ENCODE measurements around the gene CRTC1. TPM values are rescaled to one million over a fixed set of nuclear protein-coding genes. Genes with fewer than 3 reads are reported as not detected.

Gene CRTC1
- total RNA-seq, 4 donors from 2014 or later = 1.8 to 3.6 (median 2.1) TPM

GRCh38 chr19:18831524-18832305, 148.2 kb downstream of the CRTC1 start, which contains the start of gene UPF1:
UPF1 (plus strand) TSS chr19:18831959; CDS start chr19:18832210, 251 bp downstream.
- TF ChIP-seq, protein P1, sequence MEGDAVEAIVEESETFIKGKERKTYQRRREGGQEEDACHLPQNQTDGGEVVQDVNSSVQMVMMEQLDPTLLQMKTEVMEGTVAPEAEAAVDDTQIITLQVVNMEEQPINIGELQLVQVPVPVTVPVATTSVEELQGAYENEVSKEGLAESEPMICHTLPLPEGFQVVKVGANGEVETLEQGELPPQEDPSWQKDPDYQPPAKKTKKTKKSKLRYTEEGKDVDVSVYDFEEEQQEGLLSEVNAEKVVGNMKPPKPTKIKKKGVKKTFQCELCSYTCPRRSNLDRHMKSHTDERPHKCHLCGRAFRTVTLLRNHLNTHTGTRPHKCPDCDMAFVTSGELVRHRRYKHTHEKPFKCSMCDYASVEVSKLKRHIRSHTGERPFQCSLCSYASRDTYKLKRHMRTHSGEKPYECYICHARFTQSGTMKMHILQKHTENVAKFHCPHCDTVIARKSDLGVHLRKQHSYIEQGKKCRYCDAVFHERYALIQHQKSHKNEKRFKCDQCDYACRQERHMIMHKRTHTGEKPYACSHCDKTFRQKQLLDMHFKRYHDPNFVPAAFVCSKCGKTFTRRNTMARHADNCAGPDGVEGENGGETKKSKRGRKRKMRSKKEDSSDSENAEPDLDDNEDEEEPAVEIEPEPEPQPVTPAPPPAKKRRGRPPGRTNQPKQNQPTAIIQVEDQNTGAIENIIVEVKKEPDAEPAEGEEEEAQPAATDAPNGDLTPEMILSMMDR (IDR thresholded peaks at IDR 0.05) = peak in 4 of 6 experiments; percentile 12 to 51 (median 29)
- TF ChIP-seq POLR2A (IDR thresholded peaks at IDR 0.05) = peak in 3 of 4 donors; percentile 4 to 88 (median 74)
- peaks cover 0 to 9% (median 9%) of the 10 kb centered on the region in 3 donors for H3K9me3 ChIP-seq
- H3K4me3 ChIP-seq = peak within 1 kb of the TSS; percentile 59 to 95 (median 92)
- 0% methylated on average over 2 of the region's 96 CpGs; no CpG with 5 or more reads in 1 of the 2 donors for WGBS, 2 donors
- H3K27me3 ChIP-seq = no peaks in the 10 kb centered on the region
- H3K4me1 ChIP-seq = peaks cover 22 to 46% (median 30%) of the 10 kb centered on the region in 3 donors
- peaks cover 0 to 17% (median 0%) of the 10 kb centered on the region in 3 donors for H3K36me3 ChIP-seq
- intact Hi-C loops (cut with DNase I) = no loop called here
- H3K27ac ChIP-seq = peak within 1 kb of the TSS; percentile 83 to 96 (median 94)
- DNase-seq = peak; percentile 55

Other genes with a start within 250 kb of the CRTC1 start
- gene ISYNA1, start 245.5 kb upstream of the CRTC1 start, total RNA-seq = 10 to 100 TPM in 3 of 4 donors, 1 to 10 TPM in 1; 8.1 to 24.4 (median 14.4) TPM
- 10 to 100 TPM in 2 of 4 donors, 1 to 10 TPM in 2; 5.9 to 12.8 (median 9.9) TPM for gene ELL, start 161.6 kb upstream of the CRTC1 start, total RNA-seq
- 100 to 1,000 TPM; 132 to 273 (median 247) TPM for gene FKBP8, start 140.1 kb upstream of the CRTC1 start, total RNA-seq
- 100 to 1,000 TPM in 1 of 4 donors, 10 to 100 TPM in 3; 65.5 to 104 (median 83.5) TPM for gene KXD1, start 125.8 kb upstream of the CRTC1 start, total RNA-seq
- 100 to 1,000 TPM; 445 to 799 (median 753) TPM for gene UBA52, start 111.8 kb upstream of the CRTC1 start, total RNA-seq
- 10 to 100 TPM; 46.8 to 69.0 (median 56.6) TPM for gene REX1BD, start 94.9 kb upstream of the CRTC1 start, total RNA-seq
- gene CRLF1, start 76.9 kb upstream of the CRTC1 start, total RNA-seq = 10 to 100 TPM; 13.2 to 82.6 (median 19.3) TPM
- 1 to 10 TPM in 1 of 4 donors, under 1 TPM in 1, not detected in 2; 0.18 to 2.7 TPM for gene TMEM59L, start 70.8 kb upstream of the CRTC1 start, total RNA-seq
- gene KLHL26, start 46.7 kb upstream of the CRTC1 start, total RNA-seq = 1 to 10 TPM; 1.6 to 6.6 (median 3.4) TPM
- 1 to 10 TPM in 3 of 4 donors, not detected in 1; 1.3 to 8.0 (median 5.3) TPM for gene COMP, start 107.6 kb downstream of the CRTC1 start, total RNA-seq
- gene UPF1, start 148.3 kb downstream of the CRTC1 start, total RNA-seq = 10 to 100 TPM; 31.6 to 69.7 (median 55.6) TPM
- gene CERS1, start 212.5 kb downstream of the CRTC1 start, total RNA-seq = under 1 TPM in 1 of 4 donors, not detected in 3; 0.76 TPM
- 100 to 1,000 TPM; 170 to 245 (median 224) TPM for gene COPE, start 235.7 kb downstream of the CRTC1 start, total RNA-seq
- 10 to 100 TPM; 47.0 to 80.7 (median 60.6) TPM for gene DDX49, start 236.0 kb downstream of the CRTC1 start, total RNA-seq